ENCODE measurements around the gene YWHAG.

- no peak for TF ChIP-seq POLR2A (IDR thresholded peaks at IDR 0.05)
- TF ChIP-seq CTCF (IDR thresholded peaks at IDR 0.05), result no peak
Measured at GRCh38 chr7:76354516-76354915, 4.3 kb downstream of the YWHAG start.
